ENCODE measurements around the gene LCN10.
A peak's percentile ranks its signal among the peaks of the same experiment; 100 is the strongest.
"Not testable (repeated sequence)": the region's sequence is repeated elsewhere in the genome, so short reads cannot be mapped to it uniquely, and the experiment has no call there.

LCN10 gene

DNA sequence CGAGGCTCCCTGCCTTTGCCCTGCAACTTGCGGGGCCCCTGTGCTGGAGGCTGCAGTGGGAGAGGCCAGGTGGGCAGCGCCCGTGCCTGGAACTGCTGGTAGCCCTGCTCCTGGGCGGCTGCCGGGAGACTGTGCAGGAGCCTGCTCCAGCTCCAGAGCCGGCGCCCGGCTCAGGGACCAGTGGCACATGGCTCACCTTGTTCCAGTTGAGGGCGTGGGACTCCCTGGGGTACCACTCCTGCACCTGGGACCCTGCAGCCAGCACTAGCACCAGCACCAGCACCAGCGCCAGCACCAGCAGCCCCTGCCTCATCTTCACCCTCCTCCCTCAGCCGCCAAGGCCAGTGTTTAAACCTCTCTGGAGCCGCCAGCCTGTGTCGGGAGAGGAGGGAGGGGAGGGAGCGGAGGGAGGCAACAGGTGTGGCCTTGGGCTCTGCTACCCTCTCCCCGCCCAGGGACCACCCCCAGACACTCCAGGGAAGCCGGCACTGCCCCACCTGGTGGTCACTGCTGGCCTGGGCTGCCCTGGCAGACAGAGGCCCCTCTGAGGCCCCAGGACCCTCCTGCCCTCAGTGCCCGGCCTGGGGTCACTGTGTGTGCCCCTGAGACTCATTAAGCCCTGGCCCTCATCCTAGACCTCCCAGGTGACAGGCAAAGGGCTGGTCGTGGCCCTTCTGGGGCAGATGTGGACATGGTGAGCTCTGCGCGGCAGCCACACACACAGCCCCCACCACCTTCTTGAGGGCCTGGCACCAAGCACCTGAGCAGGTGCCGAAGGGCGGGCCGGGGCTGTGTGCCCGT, at the start of gene LCN10:
Gene LCN10 (minus strand): TSS at position 350 of the 801 bp plus-strand sequence. CDS start 37 bp downstream, at position 313.
- no peak for TF ChIP-seq CTCF (IDR thresholded peaks at IDR 0.05; ENCODE audit: low read depth, low read length, missing control alignments)
- no peak for DNase-seq (ENCODE audit: low read depth)
- no peak within 1 kb of the TSS for H3K4me3 ChIP-seq (ENCODE audit: low read depth, low read length)

DNA sequence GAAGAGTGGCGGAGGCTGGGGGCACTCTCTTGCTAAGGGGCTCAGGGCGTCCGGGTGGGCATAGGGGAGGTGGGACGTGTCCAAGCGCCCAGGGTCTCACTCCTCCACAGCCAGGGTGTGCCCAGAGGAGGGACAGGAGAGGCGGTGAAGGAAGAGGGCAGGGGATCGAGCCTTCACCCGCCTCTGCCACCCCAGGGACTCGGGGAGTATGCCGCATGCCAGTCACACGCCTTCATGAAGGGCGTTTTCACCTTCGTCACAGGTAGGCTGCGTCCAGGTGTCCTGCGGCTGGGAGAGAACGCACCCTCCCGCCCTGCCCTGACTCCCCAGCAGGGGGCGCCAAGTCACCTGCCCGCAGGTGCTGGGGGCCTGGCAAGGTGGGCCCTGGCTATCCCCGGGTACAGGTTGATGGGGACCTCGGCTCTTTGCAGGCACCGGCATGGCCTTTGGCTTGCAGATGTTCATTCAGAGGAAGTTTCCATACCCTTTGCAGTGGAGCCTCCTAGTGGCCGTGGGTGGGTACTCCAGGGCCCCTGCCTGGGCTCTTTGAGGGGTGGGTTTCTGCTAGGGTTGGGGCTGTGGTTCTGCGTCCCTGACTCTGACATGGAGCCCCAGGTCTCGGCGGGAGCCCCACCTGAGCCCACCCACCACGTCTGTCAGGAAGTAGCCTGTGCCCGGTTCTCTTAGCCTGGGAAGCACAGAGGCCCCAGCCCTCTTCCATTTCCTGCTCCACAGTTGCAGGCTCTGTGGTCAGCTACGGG, 49.0 kb upstream of the LCN10 start:
- no peak for DNase-seq (ENCODE audit: low read depth)
- TF ChIP-seq CTCF (IDR thresholded peaks at IDR 0.05; ENCODE audit: low read depth, low read length, missing control alignments) = peak; percentile 98
- H3K4me3 ChIP-seq (ENCODE audit: low read depth, low read length) = peak overlapping the region; percentile 92

- peak; percentile 93 for DNase-seq (ENCODE audit: low read depth)
- H3K4me3 ChIP-seq (ENCODE audit: low read depth, low read length) = peak within 1 kb of the TSS; percentile 92
- TF ChIP-seq CTCF (IDR thresholded peaks at IDR 0.05; ENCODE audit: low read depth, low read length, missing control alignments) = no peak
Measured at GRCh38 chr9:136790640-136791515, 48.1 kb upstream of the LCN10 start, which contains the start of gene TMEM141. TSS of gene TMEM141 (plus strand) at chr9:136791344. CDS start at chr9:136791371, 27 bp downstream.

GRCh38 chr9:136789523-136789937, 46.8 kb upstream of the LCN10 start:
- no peak for TF ChIP-seq CTCF (IDR thresholded peaks at IDR 0.05; ENCODE audit: low read depth, low read length, missing control alignments)
- H3K4me3 ChIP-seq (ENCODE audit: low read depth, low read length) = no peak overlapping the region
- DNase-seq (ENCODE audit: low read depth) = no peak

- DNase-seq (ENCODE audit: low read depth); H3K4me3 ChIP-seq (ENCODE audit: low read depth, low read length): not testable (repeated sequence)
Measured at GRCh38 chr9:136788644-136789522, 46.1 kb upstream of the LCN10 start.

GRCh38 chr9:136787690-136788400, 45.1 kb upstream of the LCN10 start:
- TF ChIP-seq CTCF (IDR thresholded peaks at IDR 0.05; ENCODE audit: low read depth, low read length, missing control alignments) = peak; percentile 70
- no peak overlapping the region for H3K4me3 ChIP-seq (ENCODE audit: low read depth, low read length)
- DNase-seq (ENCODE audit: low read depth) = no peak

- H3K4me3 ChIP-seq (ENCODE audit: low read depth, low read length); DNase-seq (ENCODE audit: low read depth): not testable (repeated sequence)
Measured at GRCh38 chr9:136786983-136787382, 44.2 kb upstream of the LCN10 start.
